OCI-LY1 (cell line): ENCODE measurements around the gene GASK1A.

Experiments used
- EZH2 ChIP-seq: fragments of 200-600 bp; sonication (generic), shearing (Covaris generic); IDR thresholded peaks from 2 replicates; pipeline ENCODE4 v1.8.0; 2017; ENCODE audit warnings: borderline replicate concordance, mixed run types, mild to moderate bottlenecking, antibody characterized with exemption, low read length, moderate library complexity, mixed read lengths
- TF ChIP-seq, protein P1 (sequence below): fragments of 200-600 bp; sonication (generic), shearing (Covaris generic); IDR thresholded peaks from 2 replicates; pipeline ENCODE4 v1.5.1; 2017; ENCODE audit warnings: mild to moderate bottlenecking, antibody characterized with exemption, low read length, moderate library complexity, mixed read lengths

DNA sequence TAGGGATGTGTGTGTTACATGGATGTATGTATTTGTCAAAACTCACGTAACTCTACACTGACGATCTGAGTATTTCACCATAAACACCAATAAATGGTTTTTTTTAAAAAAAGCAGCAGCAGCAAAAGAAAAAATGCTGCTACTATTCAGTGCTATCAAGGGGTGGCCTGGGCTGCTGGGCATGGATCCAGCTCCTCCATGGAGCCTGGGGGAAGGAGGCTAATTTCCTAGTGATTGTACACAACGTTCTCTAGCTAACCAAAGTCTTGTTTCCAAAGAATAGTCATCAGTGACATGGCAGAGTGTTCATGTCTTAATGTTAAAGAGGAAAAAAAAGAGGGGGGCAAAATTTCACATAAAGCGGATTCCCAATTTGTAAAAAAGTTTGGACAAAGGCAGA lies 97.7 kb downstream of the GASK1A start:
- TF ChIP-seq, protein P1, sequence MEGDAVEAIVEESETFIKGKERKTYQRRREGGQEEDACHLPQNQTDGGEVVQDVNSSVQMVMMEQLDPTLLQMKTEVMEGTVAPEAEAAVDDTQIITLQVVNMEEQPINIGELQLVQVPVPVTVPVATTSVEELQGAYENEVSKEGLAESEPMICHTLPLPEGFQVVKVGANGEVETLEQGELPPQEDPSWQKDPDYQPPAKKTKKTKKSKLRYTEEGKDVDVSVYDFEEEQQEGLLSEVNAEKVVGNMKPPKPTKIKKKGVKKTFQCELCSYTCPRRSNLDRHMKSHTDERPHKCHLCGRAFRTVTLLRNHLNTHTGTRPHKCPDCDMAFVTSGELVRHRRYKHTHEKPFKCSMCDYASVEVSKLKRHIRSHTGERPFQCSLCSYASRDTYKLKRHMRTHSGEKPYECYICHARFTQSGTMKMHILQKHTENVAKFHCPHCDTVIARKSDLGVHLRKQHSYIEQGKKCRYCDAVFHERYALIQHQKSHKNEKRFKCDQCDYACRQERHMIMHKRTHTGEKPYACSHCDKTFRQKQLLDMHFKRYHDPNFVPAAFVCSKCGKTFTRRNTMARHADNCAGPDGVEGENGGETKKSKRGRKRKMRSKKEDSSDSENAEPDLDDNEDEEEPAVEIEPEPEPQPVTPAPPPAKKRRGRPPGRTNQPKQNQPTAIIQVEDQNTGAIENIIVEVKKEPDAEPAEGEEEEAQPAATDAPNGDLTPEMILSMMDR = no peak
- no peak for TF ChIP-seq EZH2
